ENCODE results near the gene RPRD1B. TPM values are rescaled to one million over a fixed set of nuclear protein-coding genes. Genes with fewer than 3 reads are reported as not detected.

Gene RPRD1B
- polyA plus RNA-seq, 1 experiment: 23.7 TPM

DNA sequence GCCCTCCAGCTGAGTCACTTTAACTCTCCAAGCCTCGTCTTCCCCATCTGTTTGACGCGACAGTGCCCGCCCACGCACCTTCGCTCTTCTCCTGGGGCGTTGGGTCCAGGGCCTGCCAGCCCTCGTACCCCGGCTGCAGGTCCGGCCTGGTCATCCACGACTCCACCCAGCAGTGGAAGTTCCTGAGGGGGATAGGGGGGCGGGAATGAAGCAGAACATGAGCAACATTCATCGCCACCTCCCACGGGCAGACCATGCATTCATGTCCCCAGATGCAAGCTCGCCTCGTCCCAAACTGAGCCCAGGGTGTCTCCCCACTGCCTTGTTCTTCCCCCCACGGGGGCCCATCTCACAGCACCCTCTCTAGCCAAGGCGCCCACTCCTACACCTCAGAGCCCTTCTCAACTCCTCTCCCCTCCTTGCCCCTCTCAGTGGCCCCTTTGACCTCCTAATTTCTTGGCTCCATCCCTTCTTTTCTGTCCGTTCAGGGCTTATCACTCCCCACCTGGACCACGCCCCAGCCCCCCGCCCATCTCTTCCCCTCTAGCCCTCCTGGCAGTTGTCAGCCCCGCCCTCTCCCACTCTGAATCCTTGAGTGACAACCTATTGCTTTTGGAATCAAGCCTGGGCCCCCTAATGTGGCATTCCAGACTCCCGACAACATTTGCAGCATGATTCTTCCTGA lies 107.8 kb downstream of the RPRD1B start:
- DNase-seq (ENCODE audit: low read depth, low spot score): no peak
- H3K27ac ChIP-seq (ENCODE audit: low read depth, low read length): peak overlapping the region; percentile 21
- ChIA-PET CTCF (interaction anchor here (1.3 to 2.1 kb wide), 2 partner anchors 68 to 80 kb away, joined by 3 to 8 read pairs; no protein-coding TSS in a partner anchor), POLR2A (no interaction called here)
- no peak overlapping the region for H3K4me3 ChIP-seq (ENCODE audit: low read depth, low read length)
- no peaks in the 10 kb centered on the region for H3K27me3 ChIP-seq (ENCODE audit: control insufficient read depth, insufficient read depth, low read length)
- H3K9me3 ChIP-seq (ENCODE audit: control insufficient read depth, insufficient read depth, low read length): no peaks in the 10 kb centered on the region
- TF ChIP-seq, protein P1, sequence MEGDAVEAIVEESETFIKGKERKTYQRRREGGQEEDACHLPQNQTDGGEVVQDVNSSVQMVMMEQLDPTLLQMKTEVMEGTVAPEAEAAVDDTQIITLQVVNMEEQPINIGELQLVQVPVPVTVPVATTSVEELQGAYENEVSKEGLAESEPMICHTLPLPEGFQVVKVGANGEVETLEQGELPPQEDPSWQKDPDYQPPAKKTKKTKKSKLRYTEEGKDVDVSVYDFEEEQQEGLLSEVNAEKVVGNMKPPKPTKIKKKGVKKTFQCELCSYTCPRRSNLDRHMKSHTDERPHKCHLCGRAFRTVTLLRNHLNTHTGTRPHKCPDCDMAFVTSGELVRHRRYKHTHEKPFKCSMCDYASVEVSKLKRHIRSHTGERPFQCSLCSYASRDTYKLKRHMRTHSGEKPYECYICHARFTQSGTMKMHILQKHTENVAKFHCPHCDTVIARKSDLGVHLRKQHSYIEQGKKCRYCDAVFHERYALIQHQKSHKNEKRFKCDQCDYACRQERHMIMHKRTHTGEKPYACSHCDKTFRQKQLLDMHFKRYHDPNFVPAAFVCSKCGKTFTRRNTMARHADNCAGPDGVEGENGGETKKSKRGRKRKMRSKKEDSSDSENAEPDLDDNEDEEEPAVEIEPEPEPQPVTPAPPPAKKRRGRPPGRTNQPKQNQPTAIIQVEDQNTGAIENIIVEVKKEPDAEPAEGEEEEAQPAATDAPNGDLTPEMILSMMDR (IDR thresholded peaks at IDR 0.05; ENCODE audit: low read depth, low read length): no peak

Small RNAs within 50 kb of the gene (small RNA-seq; reads per million reads assigned to genes)
- gene RN7SL237P (ENCODE audit: insufficient read length, low read depth): not detected

Other genes starting within 250 kb of the RPRD1B start
- 0.25 and 0.50 TPM in 2 replicates for gene VSTM2L, start 130.6 kb upstream of the RPRD1B start, polyA plus RNA-seq (2011; rRNA removed)
- 14.7 and 15.1 TPM in 2 replicates for gene TTI1, start 290 bp upstream of the RPRD1B start, polyA plus RNA-seq (2011; rRNA removed)
- 326 and 398 TPM in 2 replicates for gene TGM2, start 131.5 kb downstream of the RPRD1B start, polyA plus RNA-seq (2011; rRNA removed)
- gene KIAA1755, start 227.0 kb downstream of the RPRD1B start, polyA plus RNA-seq (2011; rRNA removed): 2.9 and 3.5 TPM in 2 replicates